ENCODE data around the gene SPATA18.

The SPATA18 gene

GRCh38 chr4:52010986-52011385 lies 40.1 kb upstream of the SPATA18 start:
- Histone ChIP-seq H3K4me1 (ENCODE audit: insufficient read depth, poor library complexity, severe bottlenecking) (no peaks in the 10 kb centered on the region), H3K36me3 (ENCODE audit: low read depth) (no peaks in the 10 kb centered on the region), H3K4me3 (ENCODE audit: severe bottlenecking) (no peak overlapping the region), H3K9me3 (ENCODE audit: severe bottlenecking) (no peaks in the 10 kb centered on the region), H3K27me3 (ENCODE audit: insufficient read depth, poor library complexity, severe bottlenecking) (no peaks in the 10 kb centered on the region), H3K27ac (ENCODE audit: poor library complexity, severe bottlenecking) (no peak overlapping the region)
- TF ChIP-seq CTCF (IDR thresholded peaks at IDR 0.05; ENCODE audit: poor library complexity, severe bottlenecking), result no peak
- no peak for ATAC-seq (ENCODE audit: low read depth)
- no peak for DNase-seq (ENCODE audit: low spot score)

GRCh38 chr4:52012651-52013050 lies 38.5 kb upstream of the SPATA18 start:
- no peak overlapping the region for H3K4me3 ChIP-seq (ENCODE audit: severe bottlenecking)
- H3K4me1 ChIP-seq (ENCODE audit: insufficient read depth, poor library complexity, severe bottlenecking), result no peaks in the 10 kb centered on the region
- no peak for TF ChIP-seq CTCF (IDR thresholded peaks at IDR 0.05; ENCODE audit: poor library complexity, severe bottlenecking)
- H3K9me3 ChIP-seq (ENCODE audit: severe bottlenecking), result no peaks in the 10 kb centered on the region
- H3K36me3 ChIP-seq (ENCODE audit: low read depth), result no peaks in the 10 kb centered on the region
- no peaks in the 10 kb centered on the region for H3K27me3 ChIP-seq (ENCODE audit: insufficient read depth, poor library complexity, severe bottlenecking)
- no peak for DNase-seq (ENCODE audit: low spot score)
- no peak for ATAC-seq (ENCODE audit: low read depth)
- no peak overlapping the region for H3K27ac ChIP-seq (ENCODE audit: poor library complexity, severe bottlenecking)

- Histone ChIP-seq H3K4me1 (ENCODE audit: insufficient read depth, poor library complexity, severe bottlenecking) (no peaks in the 10 kb centered on the region), H3K9me3 (ENCODE audit: severe bottlenecking) (no peaks in the 10 kb centered on the region), H3K27me3 (ENCODE audit: insufficient read depth, poor library complexity, severe bottlenecking) (no peaks in the 10 kb centered on the region), H3K4me3 (ENCODE audit: severe bottlenecking) (no peak overlapping the region), H3K27ac (ENCODE audit: poor library complexity, severe bottlenecking) (no peak overlapping the region), H3K36me3 (ENCODE audit: low read depth) (no peaks in the 10 kb centered on the region)
- DNase-seq (ENCODE audit: low spot score) (no peak), ATAC-seq (ENCODE audit: low read depth) (no peak)
- TF ChIP-seq CTCF (IDR thresholded peaks at IDR 0.05; ENCODE audit: poor library complexity, severe bottlenecking), result no peak
These were observed 36.2 kb upstream of the SPATA18 start for GRCh38 chr4:52014903-52015302.

GRCh38 chr4:52015366-52015765 lies 35.7 kb upstream of the SPATA18 start:
- DNase-seq (ENCODE audit: low spot score), result no peak
- H3K4me1 ChIP-seq (ENCODE audit: insufficient read depth, poor library complexity, severe bottlenecking), result no peaks in the 10 kb centered on the region
- H3K36me3 ChIP-seq (ENCODE audit: low read depth), result no peaks in the 10 kb centered on the region
- no peak for ATAC-seq (ENCODE audit: low read depth)
- no peak overlapping the region for H3K4me3 ChIP-seq (ENCODE audit: severe bottlenecking)
- no peaks in the 10 kb centered on the region for H3K27me3 ChIP-seq (ENCODE audit: insufficient read depth, poor library complexity, severe bottlenecking)
- no peak overlapping the region for H3K27ac ChIP-seq (ENCODE audit: poor library complexity, severe bottlenecking)
- peak; percentile 12 for TF ChIP-seq CTCF (IDR thresholded peaks at IDR 0.05; ENCODE audit: poor library complexity, severe bottlenecking)
- H3K9me3 ChIP-seq (ENCODE audit: severe bottlenecking), result no peaks in the 10 kb centered on the region

- H3K9me3 ChIP-seq (ENCODE audit: severe bottlenecking), result no peaks in the 10 kb centered on the region
- no peaks in the 10 kb centered on the region for H3K36me3 ChIP-seq (ENCODE audit: low read depth)
- H3K4me3 ChIP-seq (ENCODE audit: severe bottlenecking), result no peak overlapping the region
- no peaks in the 10 kb centered on the region for H3K27me3 ChIP-seq (ENCODE audit: insufficient read depth, poor library complexity, severe bottlenecking)
- DNase-seq (ENCODE audit: low spot score), result no peak
- H3K27ac ChIP-seq (ENCODE audit: poor library complexity, severe bottlenecking), result no peak overlapping the region
- no peak for TF ChIP-seq CTCF (IDR thresholded peaks at IDR 0.05; ENCODE audit: poor library complexity, severe bottlenecking)
- H3K4me1 ChIP-seq (ENCODE audit: insufficient read depth, poor library complexity, severe bottlenecking), result no peaks in the 10 kb centered on the region
- no peak for ATAC-seq (ENCODE audit: low read depth)
These were observed 34.1 kb upstream of the SPATA18 start for GRCh38 chr4:52016981-52017380.

Measured in RWPE2 (cell line).